ENCODE data around the gene CYP2U1. TPM values are rescaled to one million over a fixed set of nuclear protein-coding genes. Genes with fewer than 3 reads are reported as not detected.

CYP2U1 gene
- total and polyA plus RNA-seq, 9 of the 15 experiments (the other 6 are each of a cell fraction or from before 2014, with no cell fraction given), result 0.03 to 0.15 (median 0.07) TPM

GRCh38 chr4:107991945-107992630 lies 60.7 kb downstream of the CYP2U1 start (continued):
- TF ChIP-seq ZNF717 (CRISPR knock-in tag; IDR thresholded peaks at IDR 0.05) (no peak), GATA2 (CRISPR knock-in tag; IDR thresholded peaks at IDR 0.05) (peak; percentile 58; the same call in 1 of the 2 replicates), FOXK2 (conservative IDR thresholded peaks at IDR 0.05 in 1 of 2, IDR thresholded peaks at IDR 0.05 in 1 of 2; ENCODE audit: low read depth in 2 of 2) (no peak), TEAD4 (IDR thresholded peaks at IDR 0.05; ENCODE audit: low read length) (peak; percentile 87), TEAD4 (CRISPR knock-in tag; IDR thresholded peaks at IDR 0.05; ENCODE audit: borderline replicate concordance) (no peak), NFIC (IDR thresholded peaks at IDR 0.05) (peak; percentile 41), HDAC1 (IDR thresholded peaks at IDR 0.05) (peak in 1 of 2 experiments; percentile 97; a peak in 2 of 4 replicates), TBL1XR1 (IDR thresholded peaks at IDR 0.05; ENCODE audit: low read length in 2 of 2) (0 out of 4 replicates have a peak, but pooled peaks of 1 of the 2 experiments have one; percentile 34), MEIS2 (IDR thresholded peaks at IDR 0.05; ENCODE audit: partially characterized antibody) (peak; percentile 44), FOXO4 (CRISPR knock-in tag; IDR thresholded peaks at IDR 0.05) (no peak), PBX2 (CRISPR knock-in tag; IDR thresholded peaks at IDR 0.05; ENCODE audit: low read depth) (no peak), PBX2 (tag; conservative IDR thresholded peaks at IDR 0.05; ENCODE audit: low read depth) (peak; percentile 36; the same call in 1 of the 2 replicates), ATF2 (CRISPR knock-in tag; IDR thresholded peaks at IDR 0.05) (no peak), KDM1A (IDR thresholded peaks at IDR 0.05) (peak; percentile 99), HNRNPLL (IDR thresholded peaks at IDR 0.05; ENCODE audit: low read depth, low read length, poor library complexity, severe bottlenecking) (no peak), ATF3 (IDR thresholded peaks at IDR 0.05) (peak; percentile 57), ATF3 (CRISPR knock-in tag; conservative IDR thresholded peaks at IDR 0.05) (no peak), KLF16 (IDR thresholded peaks at IDR 0.05) (0 out of 2 replicates have a peak, but pooled peaks have one; percentile 32)
